HG03060 (cell line): ENCODE data around the gene PTPRN2.
"Not testable (repeated sequence)": the region's sequence is repeated elsewhere in the genome, so short reads cannot be mapped to it uniquely, and the experiment has no call there.

Experiments
- ATAC-seq: cut with Tn5 transposase; IDR thresholded peaks from one replicate; pipeline ENCODE4 v1.9.1; 2021; ENCODE audit warnings: low read depth, moderate number of reproducible peaks; ENCODE audit not compliant: unreplicated experiment

Gene PTPRN2

DNA sequence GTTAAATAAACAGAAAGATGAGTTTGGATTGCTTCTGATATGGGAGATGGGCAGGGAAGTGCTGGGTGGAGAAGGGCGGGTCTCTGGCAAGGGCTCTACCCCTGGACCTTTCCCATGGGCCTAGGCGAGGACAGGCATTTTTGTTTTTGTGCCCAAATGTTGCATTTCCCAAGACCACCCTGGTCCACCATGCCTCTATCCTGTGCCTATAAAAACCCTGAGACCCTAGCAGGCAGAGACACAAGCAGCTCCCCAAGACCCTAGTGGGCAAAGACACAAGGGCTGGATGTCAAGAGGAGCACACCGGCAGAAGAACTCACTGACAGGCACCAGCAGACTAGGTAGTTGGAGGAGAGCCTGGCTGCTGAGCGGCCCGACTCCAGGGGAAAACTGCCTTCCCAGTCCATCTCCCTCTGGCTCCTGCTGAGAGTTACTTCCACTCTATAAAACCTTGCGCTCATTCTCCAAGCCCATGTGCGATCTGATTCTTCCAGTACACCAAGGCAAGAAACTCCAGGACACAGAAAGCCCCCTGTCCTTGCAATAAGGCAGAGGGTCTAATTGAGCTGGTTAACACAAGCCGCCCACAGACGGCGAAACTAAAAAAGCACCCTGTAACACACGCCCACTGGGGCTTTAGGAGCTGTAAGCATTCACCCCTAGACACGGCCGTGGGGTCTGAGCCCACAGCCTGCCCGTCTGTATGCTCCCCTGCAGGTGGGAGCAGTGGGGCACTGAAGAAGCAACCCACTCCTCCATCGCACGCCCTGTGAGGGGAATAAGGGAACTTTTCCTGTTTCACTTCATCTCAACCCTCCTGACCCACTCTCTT lies 291.4 kb downstream of the PTPRN2 start:
- ATAC-seq = no peak

DNA sequence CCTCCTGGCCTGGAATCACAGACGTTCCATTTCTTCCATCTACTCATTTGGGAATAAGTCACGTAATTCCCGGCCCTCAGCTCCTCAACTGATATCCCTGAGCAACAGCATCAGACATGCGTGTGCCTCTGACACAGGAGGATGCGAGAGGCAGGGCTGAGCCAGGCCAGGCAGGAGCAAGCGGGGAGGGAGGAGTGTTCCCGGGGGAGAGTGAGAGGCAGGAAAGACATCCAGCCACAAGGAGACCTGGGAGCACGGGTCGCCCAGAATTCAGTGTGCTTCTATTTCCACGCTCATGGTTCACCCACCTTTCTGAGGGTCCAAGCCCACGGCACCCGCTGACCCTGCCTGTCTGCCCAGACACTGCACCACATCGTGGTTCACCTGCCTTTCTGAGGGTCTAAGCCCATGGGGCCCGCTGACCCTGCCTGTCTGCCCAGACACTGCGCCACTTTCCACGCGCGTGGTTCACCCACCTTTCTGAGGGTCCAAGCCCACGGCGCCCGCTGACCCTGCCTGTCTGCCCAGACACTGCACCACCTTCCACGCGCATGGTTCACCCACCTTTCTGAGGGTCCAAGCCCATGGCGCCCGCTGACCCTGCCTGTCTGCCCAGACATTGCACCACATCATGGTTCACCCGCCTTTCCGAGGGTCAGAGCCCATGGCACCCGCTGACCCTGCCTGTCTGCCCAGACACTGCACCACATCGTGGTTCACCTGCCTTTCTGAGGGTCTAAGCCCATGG lies 293.0 kb downstream of the PTPRN2 start:
- ATAC-seq = not testable (repeated sequence)

DNA sequence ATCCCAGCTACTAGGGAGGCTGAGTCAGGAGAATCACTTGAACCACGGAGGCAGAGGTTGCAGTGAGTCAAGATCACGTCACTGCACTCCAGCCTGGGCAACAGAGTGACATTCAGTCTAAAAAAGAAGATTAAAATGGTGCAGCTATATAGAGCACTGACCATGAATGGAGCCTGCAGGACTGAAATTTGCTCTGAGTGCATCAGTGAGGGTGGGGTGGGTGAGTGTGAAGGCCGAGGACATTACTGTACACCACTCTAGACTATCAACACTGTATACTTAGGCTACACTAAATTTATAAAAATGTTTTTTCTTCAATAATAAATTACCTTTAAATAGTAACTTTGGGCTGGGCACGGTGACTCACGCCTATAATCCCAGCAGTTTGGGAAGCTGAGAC lies 294.7 kb downstream of the PTPRN2 start:
- no peak for ATAC-seq

DNA sequence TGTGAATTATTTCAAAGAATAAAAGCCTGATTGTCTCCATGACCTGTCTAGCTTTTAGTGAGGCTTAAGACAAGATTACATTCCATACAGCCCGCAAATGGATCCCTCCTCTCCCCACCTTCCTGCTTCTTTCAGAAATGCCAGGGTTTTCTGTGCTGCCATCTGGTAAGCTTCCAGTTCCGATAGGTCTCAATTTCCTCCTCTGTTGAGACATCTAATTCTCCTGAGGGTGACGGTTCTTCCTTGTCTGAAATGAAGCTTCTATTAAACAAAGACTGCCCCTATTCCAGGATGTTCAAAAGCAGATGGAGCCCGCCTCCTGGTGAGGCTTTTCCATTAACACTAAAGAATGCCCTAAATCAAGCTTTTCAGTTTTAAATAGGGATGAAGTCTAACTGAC lies 295.6 kb downstream of the PTPRN2 start:
- no peak for ATAC-seq

DNA sequence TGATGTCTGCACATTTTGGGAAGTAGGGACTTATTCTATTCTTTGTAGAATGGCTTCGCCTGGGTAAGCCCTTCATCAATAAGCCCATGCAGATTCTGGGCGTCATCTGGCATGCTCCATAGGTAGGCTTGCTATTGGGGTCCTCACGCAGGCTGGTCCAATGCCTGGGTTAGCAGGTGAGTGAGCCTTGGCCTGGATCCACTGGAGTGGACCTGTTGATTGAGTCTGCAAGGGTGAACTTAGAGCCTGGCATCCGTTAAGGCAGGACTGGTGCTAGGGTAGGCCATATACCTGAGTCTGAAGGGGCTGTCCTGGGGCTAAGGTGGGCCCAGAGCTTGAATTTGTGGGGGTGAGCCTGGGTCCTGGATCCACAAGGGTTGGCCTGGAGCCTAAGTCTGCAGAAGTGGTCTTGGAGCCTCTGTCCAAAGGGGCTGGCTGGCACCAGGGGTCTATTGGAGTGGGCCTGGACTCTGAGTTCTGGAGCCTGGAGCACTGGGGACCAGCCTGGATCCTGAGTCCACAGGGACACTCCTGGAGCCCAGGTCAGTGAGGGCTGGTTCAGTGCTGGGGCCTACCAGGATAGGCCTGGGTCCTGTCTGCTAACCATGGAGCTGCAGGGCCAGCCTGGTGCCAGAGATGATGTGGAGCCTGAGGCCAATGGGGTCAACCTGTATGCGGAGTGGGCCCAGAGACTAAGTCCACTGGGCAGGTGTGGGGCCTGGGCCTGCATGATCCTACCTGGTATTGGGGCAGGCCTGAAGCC lies 297.7 kb downstream of the PTPRN2 start:
- no peak for ATAC-seq

DNA sequence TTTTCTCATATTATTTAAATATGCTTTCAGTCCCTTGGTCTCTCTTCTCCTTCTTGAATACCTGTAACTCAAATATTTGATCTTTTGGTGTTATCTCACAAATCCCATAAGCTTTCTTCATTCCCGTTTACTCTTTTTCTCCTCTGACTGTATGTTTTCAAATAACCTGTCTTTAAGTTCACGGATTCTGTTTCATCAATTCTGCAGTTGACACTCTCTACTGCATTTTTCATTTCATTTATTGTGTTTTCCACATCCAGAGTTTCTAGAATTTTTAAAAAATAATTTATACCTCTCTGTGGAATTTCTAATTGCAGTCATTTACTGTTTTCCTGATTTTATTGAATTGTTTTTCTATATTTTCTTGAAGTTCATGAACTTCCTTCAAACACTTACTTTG lies 298.4 kb downstream of the PTPRN2 start:
- no peak for ATAC-seq

DNA sequence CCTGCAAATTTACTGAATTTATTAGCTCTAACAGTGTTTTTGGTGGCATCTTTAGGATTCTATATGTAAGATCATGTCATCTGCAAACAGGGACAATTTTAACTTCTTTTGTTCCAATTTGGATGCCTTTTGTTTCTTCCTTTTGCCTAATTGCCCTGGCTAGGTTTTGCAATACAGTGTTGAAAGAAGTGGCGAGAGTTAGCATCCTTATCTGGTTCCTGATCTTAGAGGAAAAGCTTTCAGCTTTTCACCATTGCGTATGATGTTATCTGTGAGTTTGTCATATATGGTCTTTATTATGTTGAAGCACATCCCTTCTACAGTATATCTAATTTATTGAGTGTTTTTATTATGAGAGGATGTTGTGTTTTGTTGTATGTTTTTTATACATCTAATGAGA lies 301.4 kb downstream of the PTPRN2 start:
- ATAC-seq = no peak

DNA sequence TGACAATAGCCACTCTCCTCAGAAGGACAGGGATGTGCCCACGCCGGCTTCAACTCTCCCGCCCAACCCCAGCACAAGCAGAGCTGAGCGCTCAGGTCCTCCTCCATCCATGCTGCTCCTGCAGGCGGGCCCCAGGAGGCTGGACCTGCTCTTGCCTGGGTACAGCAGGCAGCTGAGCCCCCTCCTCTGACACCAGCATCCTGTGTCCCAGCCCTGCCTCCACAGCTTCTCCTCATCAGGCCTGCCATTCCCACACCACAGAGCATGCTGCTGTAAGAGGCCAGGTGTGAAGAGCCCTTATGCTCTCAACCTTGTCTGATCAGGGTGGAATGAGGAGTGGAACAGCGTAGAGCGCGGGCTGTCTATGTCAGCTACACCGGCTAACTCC lies 302.2 kb downstream of the PTPRN2 start:
- ATAC-seq = no peak

DNA sequence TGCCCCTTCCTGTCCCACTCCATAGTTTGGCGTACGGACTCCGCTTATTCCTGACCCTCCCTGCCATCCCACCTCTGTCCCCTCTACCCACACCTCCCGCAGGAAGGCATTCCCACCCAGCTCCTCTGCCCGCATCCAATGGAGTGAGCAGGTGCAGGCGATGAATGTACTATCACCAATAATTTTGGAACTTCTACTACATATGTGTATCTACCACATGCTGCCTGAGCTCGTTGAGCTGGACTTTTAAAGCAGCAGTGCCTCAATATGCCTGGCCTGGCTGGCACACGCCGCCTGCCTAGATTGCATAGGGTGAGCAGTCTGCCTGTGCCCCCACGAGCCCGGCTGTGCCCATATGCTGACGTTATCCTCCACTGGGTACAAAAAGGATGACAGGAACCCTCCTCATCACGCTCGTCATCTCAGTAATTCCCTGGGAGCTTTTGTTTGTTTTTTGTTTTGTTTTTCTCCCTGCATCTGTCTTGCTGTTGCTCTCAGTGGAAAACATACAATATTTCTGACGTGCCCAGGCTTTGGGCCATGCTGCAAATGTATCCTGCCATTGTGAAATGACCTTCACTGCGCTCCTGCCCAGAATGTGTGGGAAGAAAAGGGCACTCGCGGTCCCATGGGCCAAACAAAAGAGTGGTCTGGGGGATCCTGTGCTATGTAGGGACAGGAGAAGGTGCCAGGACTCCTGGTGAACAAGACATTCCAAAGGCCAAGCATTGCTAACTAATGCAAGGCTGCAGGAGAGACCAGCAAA lies 302.8 kb downstream of the PTPRN2 start:
- no peak for ATAC-seq

DNA sequence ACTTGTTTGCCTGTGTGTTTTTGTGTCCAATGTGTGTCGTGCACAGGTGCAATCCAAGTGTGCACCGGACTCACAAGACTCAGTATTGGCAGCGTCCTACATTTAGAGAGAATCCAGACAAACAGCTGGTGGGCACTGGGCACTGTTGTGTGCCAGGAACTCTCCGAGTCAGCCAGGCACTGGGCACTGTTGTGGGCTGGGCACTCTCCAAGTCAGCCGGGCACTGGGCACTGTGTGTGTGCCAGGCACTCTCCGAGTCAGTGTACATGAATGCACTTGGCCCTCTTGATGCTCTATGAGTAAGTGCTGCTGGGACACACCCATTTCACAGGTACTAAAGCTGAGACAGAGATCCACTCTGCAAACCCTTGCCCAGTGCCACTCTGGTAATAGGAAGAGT lies 303.5 kb downstream of the PTPRN2 start:
- ATAC-seq = no peak

DNA sequence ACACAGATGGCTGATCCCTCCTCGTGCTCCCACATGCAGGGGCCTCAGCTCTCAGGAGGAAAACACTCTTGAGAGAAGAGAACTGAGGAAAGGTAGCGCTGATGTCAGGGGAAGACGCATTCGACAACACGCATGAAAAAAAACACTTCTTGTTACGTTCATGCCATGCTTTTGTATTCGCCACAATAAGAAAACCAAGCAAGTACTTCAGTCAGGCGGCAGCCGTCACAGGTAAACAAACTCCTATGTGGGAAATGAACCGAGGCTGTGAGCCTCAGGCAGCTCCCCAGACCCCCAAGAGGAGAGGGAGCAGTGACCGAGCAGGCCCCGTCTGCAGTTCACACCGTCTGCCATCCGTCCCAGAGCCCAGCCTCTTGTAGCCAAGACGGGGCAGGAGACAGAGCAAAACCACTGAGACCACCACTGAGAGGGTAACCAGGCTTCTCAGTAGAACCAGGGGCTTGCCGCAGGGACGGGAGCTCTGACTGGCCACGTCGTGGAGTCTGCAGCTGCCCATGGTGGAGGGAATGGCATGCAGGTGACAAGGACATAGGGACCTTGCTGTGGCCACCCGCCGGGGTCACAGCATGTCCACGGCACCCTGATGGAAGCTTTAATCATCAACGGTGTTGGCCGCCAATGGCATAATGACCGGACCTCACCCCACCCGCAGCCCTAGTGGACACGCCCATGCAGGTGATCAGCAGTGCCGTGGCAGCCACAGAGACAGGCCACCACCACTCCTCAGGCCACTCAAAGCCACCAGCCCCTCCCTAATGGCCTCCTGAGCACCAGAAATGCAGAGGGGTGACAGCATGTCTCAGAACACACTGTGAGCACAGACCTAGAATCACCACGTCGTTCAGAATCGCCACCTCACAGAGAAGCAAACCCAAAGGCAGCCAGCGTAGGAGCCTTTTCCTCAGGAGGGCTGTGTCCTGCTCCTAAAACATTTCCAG lies 304.3 kb downstream of the PTPRN2 start:
- ATAC-seq = no peak

DNA sequence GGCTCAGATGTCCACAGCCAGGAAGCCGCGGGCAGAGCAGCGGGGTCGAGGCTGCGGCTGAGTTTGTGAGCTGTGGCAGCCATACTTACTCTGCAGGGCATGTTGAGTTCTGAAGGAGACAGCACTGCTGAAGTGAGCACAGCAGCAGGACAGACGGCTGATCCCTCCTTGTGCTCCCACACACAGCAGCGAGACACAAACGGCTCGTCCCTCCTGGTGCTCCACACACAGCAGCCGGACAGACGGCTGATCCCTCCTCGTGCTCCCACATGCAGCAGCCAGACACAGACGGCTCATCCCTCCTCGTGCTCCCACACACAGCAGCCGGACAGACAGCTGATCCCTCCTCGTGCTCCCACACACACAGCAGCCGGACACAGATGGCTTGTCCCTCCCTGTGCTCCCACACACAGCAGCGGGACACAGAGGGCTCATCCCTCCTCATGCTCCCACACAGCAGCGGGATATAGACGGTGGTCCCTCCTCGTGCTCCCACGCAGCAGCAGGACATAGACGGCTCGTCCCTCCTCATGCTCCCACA lies 305.1 kb downstream of the PTPRN2 start:
- ATAC-seq = no peak

DNA sequence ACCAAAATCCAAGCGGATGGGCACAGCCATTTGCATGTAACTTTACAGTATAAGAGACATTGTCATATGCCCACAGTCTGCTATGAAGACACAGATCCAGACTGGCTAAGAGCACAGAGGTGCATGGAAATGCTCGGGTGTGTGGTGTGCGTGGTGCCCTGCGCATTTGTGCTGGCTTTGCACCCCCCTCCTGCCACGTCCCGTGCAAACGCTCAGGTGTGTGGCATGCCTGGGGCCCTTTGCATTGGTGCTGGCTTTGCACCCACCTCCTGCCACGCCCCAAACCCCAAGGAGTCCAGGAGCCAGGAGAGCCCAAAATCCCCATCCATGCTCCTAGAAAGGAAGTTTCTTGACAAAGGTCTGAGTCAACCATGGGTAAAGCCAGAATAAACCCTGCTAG lies 306.2 kb downstream of the PTPRN2 start:
- no peak for ATAC-seq

DNA sequence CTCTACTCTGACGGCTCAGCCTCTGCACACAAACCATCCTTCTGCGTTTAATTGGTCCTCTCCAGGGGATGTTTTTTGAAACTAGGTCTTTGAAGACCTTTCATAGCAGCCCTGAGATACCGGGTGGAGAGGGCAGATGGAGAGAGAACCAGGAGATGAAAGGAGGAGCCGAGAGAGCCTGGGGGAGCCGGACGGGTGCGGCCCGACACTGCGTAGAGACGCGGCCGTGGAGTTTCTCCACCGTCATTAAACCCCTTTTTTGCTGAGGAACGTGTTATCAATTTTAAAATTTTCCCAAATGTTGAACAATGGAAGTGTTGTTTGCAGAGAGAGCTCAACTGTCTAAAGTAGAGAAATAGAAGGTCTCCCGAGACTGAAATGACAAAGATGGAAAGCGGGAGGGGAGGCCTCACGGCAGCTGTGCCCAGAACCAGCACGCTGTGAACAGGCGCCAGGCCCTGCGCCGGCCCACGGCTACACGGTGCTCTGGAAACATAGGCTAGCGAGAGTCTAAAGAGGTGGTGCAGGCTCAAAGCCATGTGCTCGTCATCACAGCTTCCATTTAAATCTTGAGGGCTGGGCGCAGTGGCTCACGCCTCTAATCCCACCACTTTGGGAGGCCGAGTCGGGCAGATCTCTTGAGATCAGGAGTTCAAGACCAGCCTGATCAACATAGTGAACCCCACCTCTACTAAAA lies 307.0 kb downstream of the PTPRN2 start:
- no peak for ATAC-seq

DNA sequence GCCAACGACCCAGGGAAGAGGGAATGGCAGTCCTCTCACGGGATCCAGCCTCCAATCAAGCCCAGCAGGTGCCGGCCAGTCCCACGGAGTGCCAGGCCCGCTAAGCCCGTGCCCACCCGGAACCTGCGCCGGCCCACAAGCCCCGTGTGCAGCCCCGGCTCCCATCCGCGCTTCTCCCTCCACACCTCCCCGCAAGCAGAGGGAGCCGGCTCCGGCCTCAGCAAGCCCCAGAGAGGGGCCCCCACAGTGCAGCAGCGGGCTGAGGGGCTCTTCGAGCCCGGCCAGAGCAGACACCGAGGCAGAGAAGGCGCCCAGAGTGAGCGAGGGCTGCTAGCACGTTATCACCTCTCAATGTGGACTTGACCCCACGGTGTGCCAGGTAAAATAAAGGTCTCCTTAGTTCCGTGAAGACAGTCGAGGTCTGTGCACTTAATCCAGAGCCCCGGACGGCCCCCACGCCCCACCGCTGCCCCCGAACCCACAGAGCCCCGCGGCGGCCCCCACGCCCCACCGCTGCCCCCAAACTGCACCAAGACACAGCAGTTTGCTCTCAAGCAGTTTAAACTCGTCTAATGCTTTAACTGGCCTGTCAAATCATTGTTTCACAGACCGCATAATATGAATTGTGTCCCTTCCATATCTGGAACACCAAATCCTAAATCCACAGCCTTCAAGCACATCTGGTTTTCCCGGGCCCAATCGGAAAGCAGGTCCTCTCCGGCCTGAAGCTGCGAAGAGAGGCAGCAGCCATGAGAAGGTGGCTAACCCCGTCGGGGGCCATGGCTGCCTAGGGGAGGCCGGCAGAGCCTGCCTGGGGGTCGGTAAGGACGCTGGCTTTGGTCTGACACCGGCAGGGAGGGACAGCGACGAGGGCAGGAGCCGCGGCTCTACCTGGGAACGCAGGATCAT lies 307.8 kb downstream of the PTPRN2 start:
- ATAC-seq = no peak

DNA sequence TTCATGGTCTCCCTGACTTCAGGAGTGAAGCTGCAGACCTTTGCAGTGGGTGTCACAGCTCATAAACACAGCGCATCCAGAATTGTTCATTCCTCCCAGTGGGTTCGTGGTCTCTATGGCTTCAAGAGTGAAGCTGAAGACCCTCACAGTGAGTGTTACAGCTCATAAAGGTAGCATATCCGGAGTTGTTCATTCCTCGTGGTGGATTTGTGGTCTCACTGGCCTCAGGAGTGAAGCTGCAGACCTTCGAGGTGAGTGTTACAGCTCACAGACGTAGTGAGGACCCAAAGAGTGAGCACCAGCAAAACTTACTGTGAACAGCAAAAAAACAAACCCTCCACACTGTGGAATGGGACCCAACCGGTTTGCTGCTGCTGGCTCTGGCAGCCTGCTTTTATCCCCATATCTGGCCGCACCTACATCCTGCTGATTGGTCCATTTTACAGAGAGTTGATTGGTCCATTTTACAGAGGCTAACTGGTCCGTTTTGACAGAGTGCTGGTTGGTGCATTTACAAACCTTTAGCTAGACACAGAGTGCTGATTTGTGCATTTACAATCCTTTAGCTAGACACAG lies 308.8 kb downstream of the PTPRN2 start:
- ATAC-seq = no peak
